Kidney (tissue), 14 donors: ENCODE measurements around the gene LRRC1. TPM values are rescaled to one million over a fixed set of nuclear protein-coding genes. Genes with fewer than 3 reads are reported as not detected.
"Not testable (repeated sequence)": the region's sequence is repeated elsewhere in the genome, so short reads cannot be mapped to it uniquely, and the experiment has no call there.

ENCODE experiments used
- DNase-seq, 5 donors: peaks; one replicate each; pipeline ENCODE4 v3.0.0-alpha.2; 2013 to 2020
- FAIRE-seq: peaks from 2 replicates; lab custom pipeline; 2012; peaks lifted over from hg19 to GRCh38; lab: Jason Lieb, UNC
- H3K27ac ChIP-seq, 2 donors: one replicate each; pipeline ENCODE4 v1.7.0; 2013; ENCODE audit warnings: low read depth in 2 of 2, low read length in 2 of 2, inconsistent platforms in 1 of 2
- H3K27me3 ChIP-seq: one replicate; pipeline ENCODE4 v1.7.1; 2013; ENCODE audit warnings: low read length, inconsistent platforms; ENCODE audit not compliant: control insufficient read depth, insufficient read depth
- H3K36me3 ChIP-seq, 3 donors: one replicate each; pipeline versions ENCODE4 v1.7.0 to v1.7.1; 2013; ENCODE audit warnings: low read length in 3 of 3, control low read depth in 1 of 3, inconsistent platforms in 1 of 3; ENCODE audit not compliant: insufficient read depth in 3 of 3, control insufficient read depth in 2 of 3
- H3K4me1 ChIP-seq, 3 donors: one replicate each; pipeline versions ENCODE4 v1.7.0 to v1.7.1; 2013; ENCODE audit warnings: low read length in 3 of 3, inconsistent platforms in 1 of 3, low read depth in 1 of 3; ENCODE audit not compliant: control insufficient read depth in 2 of 3, insufficient read depth in 2 of 3
- H3K4me3 ChIP-seq, 3 donors: one replicate each; pipeline versions ENCODE4 v1.7.0 to v1.8.1; 2013; ENCODE audit warnings: low read length in 3 of 3, control low read depth in 1 of 3, inconsistent platforms in 1 of 3
- H3K9ac ChIP-seq, 3 donors: one replicate each; pipeline versions ENCODE4 v1.7.0 to v1.7.1; 2013; ENCODE audit warnings: low read length in 3 of 3, control low read depth in 1 of 3, inconsistent platforms in 1 of 3
- H3K9me3 ChIP-seq, 3 donors: one replicate each; pipeline versions ENCODE4 v1.7.0 to v1.7.1; 2013; ENCODE audit warnings: low read length in 3 of 3, control low read depth in 1 of 3, inconsistent platforms in 1 of 3; ENCODE audit not compliant: control insufficient read depth in 2 of 3, insufficient read depth in 1 of 3
- CTCF ChIP-seq: IDR thresholded peaks from 3 replicates; pipeline ENCODE4 v1.5.1; 2012; ENCODE audit warnings: mild to moderate bottlenecking, moderate library complexity, borderline replicate concordance; ENCODE audit not compliant: insufficient read depth; ENCODE audit errors: extremely low read depth
- intact Hi-C: fragments of 100-400 bp; cut with DNase I; formaldehyde crosslinking; loops from one replicate; pipeline ENCODE4 v1.11.1; 2022
- polyA plus RNA-seq: library from polyadenylated mRNA; stranded (reverse); fragments of 350-450 nt; fragmentation: Illumina TruSeq; extraction: RNeasy Lipid Tissue Mini Kit (QIAGEN cat#74804); gene quantifications from one replicate; pipeline ENCODE4 v1.2.3, GENCODE V29; 2014; ENCODE audit warnings: low read depth, low replicate concordance; ENCODE audit not compliant: insufficient read depth
- total RNA-seq: library from RNA; stranded (reverse); fragmentation: NEBNext Ultra II Directional; extraction: Animal tissue kit (Norgen Biotek cat#: 25700); gene quantifications from one replicate; pipeline ENCODE4 v1.2.1, GENCODE V29; 2021
- donor health status: control.
- donor health status: control.
- donor health status: control.
- donor health status: control.
- donor health status: control.
- donor health status: DM: yes; HTN: yes; CAD: no.
- donor health status: Normal renal cell carcinoma (clear cell type).

LRRC1 gene
- total and polyA plus RNA-seq, 2 donors from 2014 or later: 7.8 to 12.6 TPM

GRCh38 chr6:53771785-53772624 is 22.8 kb upstream of the LRRC1 start:
- H3K27me3 ChIP-seq: no peaks in the 10 kb centered on the region
- no peak for FAIRE-seq
- DNase-seq: no peak
- no peak for TF ChIP-seq CTCF
- intact Hi-C loops: no loop called here
- H3K27ac ChIP-seq: no peak overlapping the region
- H3K4me1 ChIP-seq: no peaks in the 10 kb centered on the region
- no peak overlapping the region for H3K9ac ChIP-seq
- no peak overlapping the region for H3K4me3 ChIP-seq
- H3K36me3 ChIP-seq: no peaks in the 10 kb centered on the region
- H3K9me3 ChIP-seq: no peaks in the 10 kb centered on the region

- no peak for TF ChIP-seq CTCF
- DNase-seq (no peak), FAIRE-seq (peak; percentile 97)
- intact Hi-C loops: no loop called here
- no peaks in the 10 kb centered on the region for H3K27me3 ChIP-seq
- no peak overlapping the region for H3K9ac ChIP-seq
- no peak overlapping the region for H3K27ac ChIP-seq
- H3K36me3 ChIP-seq: no peaks in the 10 kb centered on the region
- H3K4me1 ChIP-seq: no peaks in the 10 kb centered on the region
- no peak overlapping the region for H3K4me3 ChIP-seq
- no peaks in the 10 kb centered on the region for H3K9me3 ChIP-seq
Observed at GRCh38 chr6:53773044-53773696, 21.6 kb upstream of the LRRC1 start.

- DNase-seq, FAIRE-seq, intact Hi-C loops: not testable (repeated sequence)
Observed at GRCh38 chr6:53776152-53776551, 18.7 kb upstream of the LRRC1 start.

GRCh38 chr6:53784991-53785390 is 9.8 kb upstream of the LRRC1 start:
- H3K27me3 ChIP-seq, H3K4me1 ChIP-seq, FAIRE-seq, H3K9ac ChIP-seq, H3K4me3 ChIP-seq, intact Hi-C loops, DNase-seq, H3K36me3 ChIP-seq, H3K27ac ChIP-seq, H3K9me3 ChIP-seq: not testable (repeated sequence)

More at GRCh38 chr6:53776152-53776551, 18.7 kb upstream of the LRRC1 start:
- not testable (repeated sequence) for H3K27ac ChIP-seq, H3K9me3 ChIP-seq, H3K4me1 ChIP-seq, H3K4me3 ChIP-seq, H3K36me3 ChIP-seq, H3K27me3 ChIP-seq, H3K9ac ChIP-seq
